OCI-LY1 (cell line): Measurements from ENCODE around the gene RANBP10.

ENCODE experiments used
- H2AFZ ChIP-seq: fragments of 200-600 bp; sonication (generic), shearing (Covaris generic); 2 replicates; pipeline ENCODE4 v1.6.0; 2014; ENCODE audit warnings: antibody characterized with exemption, mild to moderate bottlenecking, low read length
- H3F3A ChIP-seq: fragments of 200-600 bp; sonication (generic), shearing (Covaris generic); 2 replicates; pipeline ENCODE4 v1.6.0; 2014; ENCODE audit warnings: mild to moderate bottlenecking, antibody characterized with exemption, low read length, moderate library complexity; ENCODE audit not compliant: insufficient read depth
- H3K27ac ChIP-seq: fragments of 200-600 bp; sonication (generic); 2 replicates; pipeline ENCODE4 v1.5.1; 2014; ENCODE audit warnings: low read length, mixed run types, mild to moderate bottlenecking, low read depth; ENCODE audit not compliant: poor library complexity, severe bottlenecking
- H3K27me3 ChIP-seq: fragments of 200-600 bp; sonication (generic); 2 replicates; pipeline ENCODE4 v1.6.0; 2014; ENCODE audit warnings: antibody characterized with exemption, mild to moderate bottlenecking, low read length, moderate library complexity; ENCODE audit not compliant: insufficient read depth
- H3K36me3 ChIP-seq: fragments of 200-600 bp; sonication (generic); 2 replicates; pipeline ENCODE4 v1.6.1; 2014; ENCODE audit warnings: mild to moderate bottlenecking, antibody characterized with exemption, low read length, moderate library complexity, mixed read lengths; ENCODE audit not compliant: insufficient read depth
- H3K4me1 ChIP-seq: fragments of 200-600 bp; sonication (generic); 2 replicates; pipeline ENCODE4 v1.5.1; 2014; ENCODE audit warnings: mild to moderate bottlenecking, low read length, moderate library complexity; ENCODE audit not compliant: insufficient read depth, severe bottlenecking
- H3K4me2 ChIP-seq: fragments of 200-600 bp; sonication (generic), shearing (Covaris generic); 2 replicates; pipeline ENCODE4 v1.6.1; 2014; ENCODE audit warnings: low read length
- H3K4me3 ChIP-seq: fragments of 200-600 bp; sonication (generic); 2 replicates; pipeline ENCODE4 v1.5.1; 2014; ENCODE audit warnings: low read length, low read depth, mild to moderate bottlenecking, mixed read lengths; ENCODE audit not compliant: poor library complexity, severe bottlenecking
- H3K79me2 ChIP-seq: fragments of 200-600 bp; shearing (Covaris generic); 2 replicates; pipeline ENCODE4 v1.6.1; 2016; ENCODE audit warnings: mixed run types, low read length, mixed read lengths; ENCODE audit not compliant: insufficient read depth
- H3K9ac ChIP-seq: fragments of 200-600 bp; sonication (generic), shearing (Covaris generic); 2 replicates; pipeline ENCODE4 v1.6.1; 2014; ENCODE audit warnings: mild to moderate bottlenecking, low read length, mixed read lengths
- H3K9me2 ChIP-seq: fragments of 200-600 bp; sonication (generic), shearing (Covaris generic); 2 replicates; pipeline ENCODE4 v1.6.1; 2014; ENCODE audit warnings: low read depth, mild to moderate bottlenecking, low read length, mixed read lengths
- H3K9me3 ChIP-seq: fragments of 200-600 bp; shearing (Covaris generic); 2 replicates; pipeline ENCODE4 v1.6.1; 2014; ENCODE audit warnings: low read length, mixed read lengths
- H4K20me1 ChIP-seq: fragments of 200-600 bp; sonication (generic), shearing (Covaris generic); 2 replicates; pipeline ENCODE4 v1.6.0; 2016; ENCODE audit warnings: mild to moderate bottlenecking, low read length; ENCODE audit not compliant: insufficient read depth
- CTCF ChIP-seq: fragments of 200-600 bp; sonication (generic), shearing (Covaris generic); IDR thresholded peaks from 2 replicates; pipeline ENCODE4 v1.5.1; 2017; ENCODE audit warnings: mild to moderate bottlenecking, antibody characterized with exemption, low read length, moderate library complexity, mixed read lengths
- EZH2 ChIP-seq: fragments of 200-600 bp; sonication (generic), shearing (Covaris generic); IDR thresholded peaks from 2 replicates; pipeline ENCODE4 v1.8.0; 2017; ENCODE audit warnings: borderline replicate concordance, mixed run types, mild to moderate bottlenecking, antibody characterized with exemption, low read length, moderate library complexity, mixed read lengths

RANBP10 gene

GRCh38 chr16:67676516-67676915 is 129.8 kb downstream of the RANBP10 start:
- no peaks in the 10 kb centered on the region for H3K9me3 ChIP-seq
- peaks cover 6% of the 10 kb centered on the region; the same call in 1 of the 2 replicates for H3K36me3 ChIP-seq
- H3F3A ChIP-seq, result no peaks in the 10 kb centered on the region
- no peak overlapping the region for H3K4me2 ChIP-seq
- H4K20me1 ChIP-seq, result no peaks in the 10 kb centered on the region
- H3K9ac ChIP-seq, result no peak overlapping the region
- no peak for TF ChIP-seq CTCF
- no peak for TF ChIP-seq EZH2
- H3K27ac ChIP-seq, result no peak overlapping the region
- H3K79me2 ChIP-seq, result no peaks in the 10 kb centered on the region
- no peak overlapping the region for H2AFZ ChIP-seq
- no peaks in the 10 kb centered on the region for H3K9me2 ChIP-seq
- H3K4me3 ChIP-seq, result no peak overlapping the region
- no peaks in the 10 kb centered on the region for H3K27me3 ChIP-seq
- H3K4me1 ChIP-seq, result peaks cover 18% of the 10 kb centered on the region

- no peaks in the 10 kb centered on the region for H3K9me3 ChIP-seq
- H2AFZ ChIP-seq, result no peak overlapping the region
- no peak overlapping the region for H3K9ac ChIP-seq
- no peak overlapping the region for H3K4me2 ChIP-seq
- H3F3A ChIP-seq, result no peaks in the 10 kb centered on the region
- H3K79me2 ChIP-seq, result no peaks in the 10 kb centered on the region
- peaks cover 6% of the 10 kb centered on the region; the same call in 1 of the 2 replicates for H3K36me3 ChIP-seq
- no peaks in the 10 kb centered on the region for H3K27me3 ChIP-seq
- H3K4me3 ChIP-seq, result no peak overlapping the region
- H3K9me2 ChIP-seq, result no peaks in the 10 kb centered on the region
- H3K4me1 ChIP-seq, result peaks cover 18% of the 10 kb centered on the region
- no peak overlapping the region for H3K27ac ChIP-seq
- no peaks in the 10 kb centered on the region for H4K20me1 ChIP-seq
- TF ChIP-seq EZH2, result no peak
- no peak for TF ChIP-seq CTCF
Observed at GRCh38 chr16:67675999-67676398, 130.4 kb downstream of the RANBP10 start.

- Histone ChIP-seq H3K27me3 (no peaks in the 10 kb centered on the region), H3K9ac (no peak overlapping the region), H3K4me3 (no peak overlapping the region), H3K27ac (no peak overlapping the region), H3K36me3 (peaks cover 6% of the 10 kb centered on the region; the same call in 1 of the 2 replicates), H3K9me2 (no peaks in the 10 kb centered on the region), H3K9me3 (no peaks in the 10 kb centered on the region), H3K4me2 (no peak overlapping the region), H2AFZ (no peak overlapping the region), H3K79me2 (no peaks in the 10 kb centered on the region), H3K4me1 (peaks cover 18% of the 10 kb centered on the region), H4K20me1 (no peaks in the 10 kb centered on the region), H3F3A (no peaks in the 10 kb centered on the region)
- TF ChIP-seq CTCF (no peak), EZH2 (no peak)
Observed at GRCh38 chr16:67675579-67675935, 130.8 kb downstream of the RANBP10 start.
